Fibroblast of skin of right biceps (primary cell): ENCODE data around the gene GALNT14.

Experiments
- DNase-seq: peaks from one replicate; pipeline ENCODE4 v3.0.0-alpha.2; 2013

Gene GALNT14

DNA sequence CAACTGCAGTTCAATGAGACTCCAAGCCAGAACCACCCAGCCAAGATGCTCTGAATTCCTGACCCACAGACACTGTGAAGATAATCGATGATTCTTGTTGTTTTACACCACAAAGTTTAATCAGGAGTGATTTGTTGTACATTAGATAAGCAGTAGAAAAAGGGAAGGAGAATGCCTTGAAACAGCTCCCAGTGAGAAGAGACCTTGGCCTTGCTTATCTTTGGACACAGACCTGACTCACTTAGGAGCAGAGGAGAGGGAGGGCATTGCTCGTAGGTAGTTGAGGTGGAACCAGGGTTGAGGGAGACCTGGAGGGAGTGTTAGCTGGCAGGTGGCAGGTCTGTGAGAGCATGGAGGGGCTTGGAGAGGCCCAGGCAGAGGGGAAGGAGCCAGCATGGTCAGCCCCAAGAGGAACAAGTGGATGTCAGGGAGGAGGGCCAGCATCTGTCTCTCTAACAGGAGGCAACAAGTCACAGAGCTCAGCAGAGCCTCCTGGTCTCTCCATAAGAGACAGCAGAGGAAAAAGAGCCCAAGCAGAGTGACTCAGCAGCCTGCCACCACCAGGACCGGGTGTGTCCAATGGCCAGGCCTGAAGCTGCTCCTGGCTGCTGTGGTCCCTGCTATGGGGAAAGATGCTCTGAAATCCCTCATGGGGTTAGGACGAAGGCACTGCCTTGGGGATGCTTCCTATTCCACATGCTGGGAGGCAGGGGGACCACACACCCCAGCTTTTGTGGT, 169.4 kb downstream of the GALNT14 start:
- DNase-seq = no peak

DNA sequence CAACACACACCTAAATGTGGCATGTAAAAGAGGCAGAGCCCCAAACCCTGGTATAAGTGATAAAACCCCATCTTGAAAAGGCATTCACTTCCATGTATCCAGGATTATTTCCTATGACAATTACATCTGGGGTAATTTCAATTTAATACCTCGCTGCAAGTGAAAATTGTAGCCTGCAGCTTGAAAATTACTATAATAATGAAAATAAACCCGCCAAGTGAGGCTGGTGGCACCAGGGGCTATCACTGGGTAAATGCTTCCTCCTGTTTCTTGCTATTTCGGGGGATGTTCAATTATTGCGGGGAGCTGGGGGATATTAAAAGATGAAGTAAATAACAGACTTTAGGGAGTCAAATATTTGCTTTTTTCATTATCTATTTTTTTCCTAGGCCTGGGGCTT, 171.5 kb downstream of the GALNT14 start:
- DNase-seq = no peak

DNA sequence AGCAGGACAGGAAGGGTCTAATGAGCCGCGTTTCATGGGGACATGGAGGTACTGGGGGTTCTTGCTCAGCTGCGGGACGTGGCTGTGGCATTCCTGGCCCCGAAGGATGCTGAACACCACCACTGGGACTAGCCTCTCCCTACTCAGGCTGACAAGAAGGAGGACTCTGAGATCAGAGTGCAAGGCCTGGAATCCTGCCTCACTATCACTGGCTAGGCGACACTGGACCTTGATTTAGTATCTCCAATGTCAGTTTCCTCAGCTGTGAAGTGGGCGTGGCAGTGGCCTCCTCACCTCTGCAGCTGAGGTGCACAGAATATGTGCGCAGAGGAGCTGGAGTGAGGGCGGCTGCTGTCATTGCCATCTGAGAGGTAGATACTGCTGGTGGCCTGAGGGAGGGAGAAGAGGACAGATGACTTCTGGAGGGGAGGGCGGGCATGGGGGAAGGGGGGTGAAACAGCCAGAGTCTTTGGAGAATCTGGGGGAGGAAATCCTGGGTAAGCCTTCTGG, 173.2 kb downstream of the GALNT14 start:
- no peak for DNase-seq

DNA sequence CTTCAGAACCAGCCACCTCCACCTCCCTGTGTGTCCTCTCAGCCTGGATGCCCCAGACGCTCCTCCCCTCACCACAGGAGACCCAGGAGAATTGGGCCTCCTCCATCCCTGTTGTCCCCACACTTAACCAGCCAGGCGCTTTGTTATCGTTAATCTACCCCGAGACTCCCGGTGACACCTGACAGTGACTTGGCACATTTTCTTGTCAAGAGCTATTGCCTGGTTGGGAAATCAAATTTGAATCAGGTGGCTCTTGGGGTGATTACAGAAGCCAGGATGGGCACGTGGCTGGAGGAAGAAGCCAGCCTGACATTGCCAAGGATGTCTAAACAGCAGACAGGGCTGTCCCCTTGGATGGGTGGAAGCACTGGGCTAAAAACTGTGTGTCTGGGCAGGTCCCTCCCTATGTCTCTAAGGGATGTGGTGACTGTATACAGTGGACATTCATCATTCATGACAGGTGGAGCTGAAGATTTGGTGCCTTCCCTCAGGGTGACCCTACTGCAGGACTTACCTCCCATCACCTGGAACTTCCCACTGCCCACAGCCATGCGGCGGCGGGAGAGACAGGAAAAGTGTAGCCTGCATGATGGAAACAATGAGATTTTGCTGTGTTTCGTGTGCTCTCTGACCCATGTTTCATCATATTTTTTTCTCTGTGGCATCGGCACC, 173.8 kb downstream of the GALNT14 start:
- no peak for DNase-seq

DNA sequence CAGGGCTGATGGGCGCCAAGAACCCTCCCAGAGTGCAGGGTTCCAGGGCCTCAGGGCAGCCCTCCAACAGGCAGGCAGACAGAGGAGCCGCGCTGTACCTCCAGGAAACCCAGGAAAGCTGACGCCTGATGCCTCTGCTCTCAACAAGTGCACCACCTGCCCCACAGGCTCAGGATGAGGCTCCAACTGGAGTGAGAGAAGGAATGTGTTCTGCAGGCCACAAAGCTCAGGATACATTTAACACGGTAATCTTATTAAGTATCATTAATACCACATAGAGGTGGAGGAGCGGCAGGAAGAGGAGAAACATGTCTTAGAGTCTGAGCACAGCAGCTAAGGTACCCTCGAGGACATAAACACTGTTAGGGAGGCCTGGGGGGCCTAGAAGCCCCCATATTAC, 175.1 kb downstream of the GALNT14 start:
- DNase-seq = no peak

DNA sequence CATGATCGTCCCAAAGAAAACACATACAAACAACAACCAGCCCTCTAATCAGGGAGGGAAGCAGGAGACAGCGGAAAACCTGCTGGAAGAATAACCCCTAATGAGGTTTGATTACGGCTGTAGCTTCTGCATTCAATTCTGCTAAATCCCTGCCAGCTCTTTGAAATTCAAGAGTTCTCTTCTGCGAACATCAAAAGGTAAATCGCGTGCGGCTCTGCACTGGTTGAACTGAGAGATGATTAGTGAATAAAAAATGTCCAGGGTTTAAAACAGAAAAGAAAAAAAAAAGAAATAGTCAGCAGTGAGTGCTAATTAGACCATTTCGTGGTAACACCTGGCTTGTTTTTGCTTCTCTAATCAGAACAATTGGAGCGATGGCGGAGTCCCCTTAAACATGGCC, 178.0 kb downstream of the GALNT14 start:
- no peak for DNase-seq

DNA sequence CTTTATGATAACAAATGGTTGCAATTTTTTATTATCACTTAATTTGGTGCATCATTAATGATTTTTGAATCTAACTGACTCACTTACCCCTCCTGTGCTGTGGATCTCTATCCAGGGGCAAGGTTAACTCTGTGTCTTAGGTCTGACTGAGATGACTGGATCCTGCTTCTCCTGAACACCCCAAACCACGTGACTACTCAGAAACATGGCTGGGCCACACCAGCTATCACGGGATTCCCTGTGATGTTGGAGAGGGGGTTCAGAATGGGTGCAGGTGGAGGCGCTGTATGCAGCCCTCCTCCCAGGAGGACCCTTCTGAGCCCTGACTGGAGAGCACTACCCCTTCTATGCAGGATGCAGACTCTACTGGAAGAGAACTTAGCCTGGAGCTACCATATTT, 178.6 kb downstream of the GALNT14 start:
- DNase-seq = no peak

DNA sequence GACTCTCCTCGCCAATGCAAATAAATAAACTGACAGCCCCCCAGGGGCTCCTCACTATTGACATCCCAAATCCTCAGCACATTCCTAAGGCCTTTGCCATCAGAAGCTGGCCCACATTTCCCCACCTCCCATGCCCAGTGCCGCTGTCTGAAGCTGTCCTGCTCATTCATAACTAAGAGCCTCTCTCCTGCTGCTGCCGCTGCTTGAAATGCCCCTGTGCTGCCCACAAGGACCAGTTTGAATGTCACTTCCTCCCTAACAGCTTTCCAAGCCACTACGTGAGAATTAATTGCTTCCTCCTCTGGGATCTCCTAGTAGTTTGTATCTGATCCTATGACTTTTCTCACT, 179.3 kb downstream of the GALNT14 start:
- no peak for DNase-seq

DNA sequence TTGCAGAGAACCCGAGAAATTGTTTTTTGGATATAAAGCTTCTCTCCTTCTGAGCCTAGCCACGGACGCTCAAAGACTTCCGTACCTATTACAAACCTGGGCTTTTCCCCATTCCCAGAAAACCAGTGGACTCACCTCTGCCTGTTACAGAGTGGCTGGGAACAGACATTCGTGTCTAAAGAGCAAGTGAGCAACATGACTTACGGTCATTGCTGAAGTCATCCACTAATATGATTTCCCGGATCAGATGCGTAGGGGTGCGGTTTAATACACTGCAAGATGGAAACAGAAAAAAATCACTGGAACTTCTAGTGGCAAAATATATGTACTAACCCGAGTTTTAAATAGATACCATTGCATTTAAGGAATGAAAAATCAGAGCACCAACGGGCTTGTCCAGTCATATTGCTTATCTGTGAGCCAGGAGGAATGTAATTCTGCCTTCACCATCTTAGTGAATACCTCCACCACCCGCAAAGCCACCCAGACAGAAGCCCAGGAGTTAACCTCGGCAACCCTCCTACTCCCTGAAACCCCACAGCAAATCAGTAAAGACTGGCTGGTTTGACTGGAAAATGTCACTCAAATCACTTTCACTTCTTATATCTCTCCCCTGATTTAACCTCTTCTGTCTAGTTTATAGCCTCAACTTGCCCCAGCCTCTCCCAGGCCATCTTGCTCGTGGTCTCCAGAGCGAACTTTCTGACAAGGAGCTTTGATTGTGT, 179.9 kb downstream of the GALNT14 start:
- DNase-seq = no peak

DNA sequence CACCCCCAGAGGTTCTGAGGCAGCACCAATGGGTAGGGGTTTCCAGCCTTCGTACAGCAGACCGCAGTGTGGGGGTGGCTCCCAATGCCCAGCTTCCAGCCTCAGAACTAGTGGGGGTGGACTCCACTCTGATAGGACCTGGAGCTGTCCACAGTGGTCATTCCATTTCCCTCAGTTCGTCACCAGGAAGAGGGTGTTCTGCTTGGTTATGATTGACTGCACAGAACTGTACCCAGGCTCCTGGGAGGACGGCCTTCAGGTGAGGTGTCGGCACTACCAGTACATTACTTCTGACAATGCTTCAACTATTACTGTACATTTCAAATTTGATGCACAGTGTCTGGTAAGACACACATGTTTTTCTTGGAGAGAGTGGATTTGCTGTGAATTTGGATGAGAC, 180.6 kb downstream of the GALNT14 start:
- no peak for DNase-seq

DNA sequence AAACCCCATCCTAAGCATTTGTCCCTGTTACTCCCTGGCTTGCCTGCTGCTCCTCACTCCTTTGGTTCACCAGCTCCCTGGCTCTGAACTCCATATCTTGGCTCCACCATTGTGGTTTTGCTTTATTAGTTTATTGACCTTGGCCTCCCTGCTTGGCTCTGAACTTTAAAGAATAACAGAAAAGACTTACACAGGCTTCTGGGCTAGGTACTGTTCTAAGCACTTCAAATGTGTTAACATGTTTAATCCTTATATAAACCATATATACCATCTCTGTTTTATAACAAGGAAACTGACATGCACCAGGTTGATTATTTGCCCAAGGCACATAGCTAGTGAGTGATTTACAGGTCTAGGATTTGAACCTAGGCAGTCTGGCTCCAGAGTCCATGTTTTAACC, 181.2 kb downstream of the GALNT14 start:
- DNase-seq = no peak

DNA sequence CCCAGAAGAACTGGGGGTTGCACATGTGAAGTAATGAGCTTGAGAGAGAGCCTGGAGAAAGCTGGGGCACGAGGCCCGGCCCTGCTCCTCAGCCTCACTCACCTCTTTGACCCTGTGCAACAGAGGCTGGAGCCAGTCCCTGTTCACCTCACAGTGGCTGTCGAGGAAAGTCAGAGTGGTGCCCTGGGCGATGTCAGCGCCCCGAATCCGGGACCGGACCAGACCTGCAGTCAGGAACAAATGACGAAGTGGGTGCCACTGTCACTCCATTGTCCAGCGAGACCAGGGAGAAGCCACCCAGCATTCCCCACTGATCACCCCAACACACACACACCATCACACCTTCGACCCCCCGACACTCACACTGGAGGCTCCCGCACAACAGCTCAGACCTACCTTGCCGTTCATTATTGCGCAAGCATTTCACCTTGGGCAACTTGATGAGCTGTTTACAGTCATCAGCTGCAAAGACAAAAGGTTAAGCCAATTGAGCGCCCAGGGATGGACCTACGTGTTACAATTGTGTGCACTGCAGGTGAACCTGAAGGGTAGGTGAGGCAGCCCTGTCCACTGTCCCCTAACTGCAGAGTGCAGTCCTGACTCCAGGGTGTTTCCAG, 182.6 kb downstream of the GALNT14 start:
- DNase-seq = no peak

DNA sequence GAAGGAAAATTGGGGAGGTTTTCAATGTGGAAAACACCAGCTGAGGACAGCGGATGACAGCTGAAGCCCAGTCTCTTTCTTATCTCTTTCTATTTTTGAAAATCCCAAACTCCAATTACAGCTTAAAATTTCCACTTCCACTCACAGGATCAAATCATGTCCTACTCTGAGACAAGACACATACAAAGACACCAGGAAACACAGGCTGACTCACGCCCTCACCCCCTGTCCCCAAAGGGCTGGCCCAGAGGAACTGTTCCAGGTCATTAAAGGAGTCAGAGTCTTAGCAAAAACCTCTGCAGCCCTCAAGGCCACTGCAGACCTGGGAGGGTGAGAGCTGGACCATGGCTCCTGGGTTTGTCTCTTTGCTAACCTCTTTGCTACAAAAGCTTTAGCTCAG, 187.9 kb downstream of the GALNT14 start:
- no peak for DNase-seq

DNA sequence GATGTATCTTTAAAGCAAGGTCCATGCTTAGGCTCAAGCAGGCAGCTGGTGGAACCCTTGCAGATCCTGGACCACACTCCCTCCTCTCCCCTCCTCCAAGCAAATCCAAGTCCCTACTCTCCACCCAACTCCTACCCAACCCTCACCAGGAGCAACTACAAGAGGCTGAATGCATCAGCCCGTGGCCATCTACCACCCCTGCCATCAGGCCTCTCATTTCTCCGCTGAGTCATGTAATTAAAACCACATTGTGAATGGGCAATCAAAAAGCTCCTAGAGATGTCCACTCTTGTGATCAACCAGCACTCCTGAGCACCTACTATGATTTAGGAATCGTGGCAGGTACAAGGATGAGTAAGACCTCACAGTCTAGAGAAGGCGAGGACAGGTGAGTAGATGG, 188.8 kb downstream of the GALNT14 start:
- no peak for DNase-seq

DNA sequence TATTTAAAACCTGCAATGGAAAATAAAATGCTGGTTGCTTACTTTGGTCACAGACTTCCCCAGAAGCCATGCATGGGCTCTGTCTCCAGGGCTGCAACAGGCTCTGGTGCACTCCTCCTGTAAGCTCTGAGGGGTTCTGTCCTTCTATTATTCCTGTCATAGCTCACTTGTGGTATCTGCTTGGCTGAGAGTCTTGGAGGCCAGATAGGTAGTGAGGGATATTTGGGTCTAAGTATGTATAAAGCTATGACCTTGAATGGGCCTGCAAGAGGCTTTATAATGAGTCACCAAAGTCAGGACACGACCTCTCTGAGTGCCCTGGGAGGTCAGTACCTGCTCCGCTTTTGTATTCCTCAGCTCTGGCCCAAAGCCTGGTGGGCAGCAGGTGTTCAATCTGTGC, 189.4 kb downstream of the GALNT14 start:
- no peak for DNase-seq

DNA sequence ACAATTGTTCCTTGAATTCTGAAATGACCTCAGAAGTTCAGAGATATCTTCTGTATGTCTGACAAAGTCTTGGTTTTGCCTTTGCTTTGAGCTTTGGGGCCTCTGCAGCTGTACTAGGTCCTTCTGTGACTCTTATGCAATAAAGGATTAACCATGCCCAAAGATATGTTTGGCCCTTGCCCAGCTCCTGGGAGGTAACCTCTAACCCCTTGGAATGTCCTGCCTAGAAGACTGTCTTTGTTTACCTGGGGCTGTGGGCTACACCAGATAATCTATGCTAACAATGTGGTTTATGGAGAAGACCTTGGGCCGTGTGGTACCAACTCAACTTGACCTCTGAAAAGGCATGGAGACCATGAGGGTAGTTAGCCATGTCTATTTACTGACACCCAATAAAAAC, 190.1 kb downstream of the GALNT14 start:
- DNase-seq = no peak

DNA sequence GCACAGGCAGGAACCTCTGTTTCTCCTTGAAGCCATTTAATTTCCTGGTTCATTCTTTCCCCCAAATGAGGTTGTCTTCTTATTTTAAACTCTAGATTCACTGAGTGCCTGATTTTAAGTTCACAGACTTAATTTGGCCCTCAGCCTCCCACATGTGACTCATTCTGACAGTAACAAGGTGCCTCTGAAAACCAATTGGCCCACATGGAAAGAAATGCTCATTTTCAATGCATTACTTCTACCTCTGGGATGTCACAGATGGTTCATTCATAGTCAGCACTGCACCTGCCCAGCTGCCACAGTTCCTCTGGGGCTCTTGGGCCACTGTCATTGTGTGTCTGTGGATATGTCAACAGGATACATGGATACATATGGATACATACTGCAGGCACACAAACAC, 190.6 kb downstream of the GALNT14 start:
- no peak for DNase-seq

DNA sequence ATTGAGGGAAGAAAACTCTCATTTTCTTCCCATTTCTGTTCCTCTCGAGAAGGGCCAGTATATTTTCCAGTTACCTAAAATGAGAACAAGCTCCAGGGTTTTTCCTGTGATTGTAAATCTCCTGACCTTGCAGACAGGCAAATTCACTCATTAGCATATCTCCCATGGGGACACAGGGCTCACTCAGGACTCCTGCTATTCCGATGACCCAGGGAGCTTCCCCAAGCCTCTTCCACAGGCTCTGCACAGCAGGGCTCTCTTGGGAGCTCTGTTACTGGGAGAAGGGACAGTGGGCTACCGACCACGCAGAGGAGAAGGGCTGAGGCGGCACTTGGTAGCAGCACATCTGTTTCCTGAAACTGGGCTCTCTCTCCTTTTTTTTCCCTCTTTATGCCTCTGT, 195.8 kb downstream of the GALNT14 start:
- no peak for DNase-seq

DNA sequence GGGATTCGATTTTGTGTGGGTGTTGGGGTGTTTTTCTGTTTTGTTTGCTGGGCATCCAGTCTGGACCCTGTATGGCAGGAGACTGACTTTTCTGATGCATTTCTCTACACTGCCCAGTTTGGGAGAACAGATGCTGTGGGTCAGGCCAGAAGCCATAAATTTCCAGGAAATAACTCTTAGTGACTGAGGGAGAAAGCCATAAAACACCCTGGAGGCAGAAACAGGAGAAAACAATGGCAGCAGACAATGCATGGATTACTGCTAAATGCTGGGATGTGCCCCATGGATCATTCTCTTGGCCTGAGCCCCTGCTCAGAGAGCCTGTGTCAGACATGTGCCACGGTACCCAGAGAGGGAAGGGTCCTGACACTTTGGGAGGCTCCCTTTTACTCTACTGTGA, 197.4 kb downstream of the GALNT14 start:
- no peak for DNase-seq

DNA sequence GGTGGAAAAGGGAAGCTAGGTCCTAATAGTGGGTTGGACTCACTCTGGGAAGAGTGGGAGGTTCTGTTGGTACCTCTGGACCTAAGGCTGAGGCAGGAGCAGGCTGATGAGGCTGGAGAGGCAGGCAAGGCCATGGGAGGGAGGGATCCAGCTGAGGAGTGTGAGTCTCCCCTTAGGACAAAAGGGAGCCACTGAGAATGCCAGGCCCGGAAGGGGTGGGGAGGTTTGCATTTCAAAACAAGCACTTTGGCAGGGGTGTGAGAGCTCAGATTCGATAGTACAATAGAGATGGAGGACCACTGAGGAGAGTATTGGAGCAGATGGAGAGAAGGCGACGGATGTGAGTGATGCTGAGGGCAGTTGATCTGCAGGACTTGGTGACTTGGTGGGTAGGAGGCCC, 198.9 kb downstream of the GALNT14 start:
- DNase-seq = no peak

DNA sequence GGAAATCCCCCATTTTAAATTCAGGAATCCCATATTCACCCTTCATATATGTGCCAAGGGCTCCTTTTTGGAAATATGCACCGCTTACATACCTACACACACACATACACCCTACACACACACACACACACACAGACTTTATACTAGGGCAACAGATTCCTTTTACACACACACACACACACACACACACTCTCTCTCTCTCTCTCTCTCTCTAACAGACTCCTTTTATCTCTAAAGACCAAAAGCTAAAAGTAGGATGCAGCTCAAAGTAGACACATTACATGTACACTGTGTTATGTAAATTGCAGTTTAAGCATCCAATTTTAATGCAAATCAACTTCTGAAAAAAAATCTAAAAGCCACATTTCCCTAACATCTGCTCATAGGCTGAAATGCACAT, 200.0 kb downstream of the GALNT14 start:
- DNase-seq = no peak

DNA sequence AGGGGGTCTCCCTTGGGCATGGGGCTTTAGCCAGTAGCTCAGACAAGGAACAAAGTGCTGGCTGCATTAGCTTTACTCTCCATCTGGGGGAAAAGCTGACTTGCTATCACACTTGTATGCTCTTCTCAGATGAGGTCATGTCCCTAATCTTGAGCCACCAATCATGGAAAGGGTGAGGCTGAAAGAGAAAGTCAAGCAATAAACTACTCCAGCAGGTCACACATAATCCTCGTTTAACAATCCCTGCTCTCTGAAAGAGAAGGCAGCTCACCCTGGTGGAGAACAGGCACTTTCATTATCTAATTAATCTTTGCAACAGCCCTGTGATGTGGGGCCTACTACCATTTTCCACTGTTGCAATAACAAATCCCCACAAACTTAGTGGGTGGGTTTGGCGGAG, 201.3 kb downstream of the GALNT14 start:
- DNase-seq = no peak

DNA sequence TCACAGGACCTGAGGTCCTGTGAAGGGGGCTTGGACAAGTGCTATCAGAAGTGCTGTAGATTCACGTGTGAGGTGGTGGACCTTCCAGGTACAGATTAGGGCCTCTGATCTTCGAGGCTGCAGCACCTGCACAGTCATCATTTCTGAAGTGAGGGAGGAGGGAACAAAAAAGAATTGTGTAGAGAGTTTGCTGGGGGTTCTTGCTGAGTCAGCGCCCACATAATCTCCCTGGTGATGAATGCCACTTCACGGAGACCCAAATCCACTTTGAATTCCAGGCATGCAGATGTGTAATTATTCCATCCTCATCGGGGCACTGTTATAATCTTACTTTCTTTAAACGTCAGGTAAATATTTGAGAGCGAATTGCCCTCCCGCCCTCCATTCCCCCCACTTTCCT, 202.4 kb downstream of the GALNT14 start:
- no peak for DNase-seq

DNA sequence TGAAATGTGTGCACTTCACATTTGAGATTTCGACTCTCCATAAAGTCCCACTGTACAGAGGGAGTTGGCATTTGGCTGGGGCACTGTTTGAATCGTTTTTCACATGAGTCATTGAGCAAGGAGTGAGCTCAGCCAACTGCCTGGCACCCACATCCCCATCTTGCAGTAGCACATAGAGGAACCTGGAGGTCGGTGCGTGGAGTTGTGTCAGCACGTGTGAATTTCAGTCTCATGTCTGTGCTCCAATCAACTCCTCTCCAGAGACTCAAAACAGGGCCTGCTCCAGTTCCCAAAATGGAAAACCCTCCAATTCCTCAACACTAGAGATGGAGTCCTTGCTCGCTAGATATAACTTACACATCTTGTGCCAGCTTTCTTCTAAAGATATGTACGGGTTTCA, 204.2 kb downstream of the GALNT14 start:
- DNase-seq = no peak
